ENCODE measurements around the gene PCDH8.

Gene PCDH8

GRCh38 chr13:52850396-52851136, 2.1 kb upstream of the PCDH8 start:
- no peaks in the 10 kb centered on the region for H3K36me3 ChIP-seq (ENCODE audit: control insufficient read depth, insufficient read depth, low read length)
- H3K27me3 ChIP-seq (replicated peaks; ENCODE audit: control insufficient read depth, insufficient read depth, low read length) = no peaks in the 10 kb centered on the region; the same call in 1 of the 2 replicates
- DNase-seq (ENCODE audit: extremely low read depth, insufficient read length) = peak; percentile 75
- peak overlapping the region; percentile 70 for H3K4me3 ChIP-seq (replicated peaks; ENCODE audit: low read depth, low read length)
- peak; percentile 40 for TF ChIP-seq CTCF (IDR thresholded peaks at IDR 0.05; ENCODE audit: insufficient read depth, low read length, poor library complexity, severe bottlenecking)

- Histone ChIP-seq H3K4me3 (replicated peaks; ENCODE audit: low read depth, low read length) (peak overlapping the region; percentile 70), H3K27me3 (replicated peaks; ENCODE audit: control insufficient read depth, insufficient read depth, low read length) (peaks cover 2% of the 10 kb centered on the region; the same call in 1 of the 2 replicates), H3K36me3 (ENCODE audit: control insufficient read depth, insufficient read depth, low read length) (no peaks in the 10 kb centered on the region)
- TF ChIP-seq CTCF (IDR thresholded peaks at IDR 0.05; ENCODE audit: insufficient read depth, low read length, poor library complexity, severe bottlenecking) = no peak
- DNase-seq (ENCODE audit: extremely low read depth, insufficient read length) = no peak
Observed at GRCh38 chr13:52850072-52850395, 1.6 kb upstream of the PCDH8 start.

- DNase-seq (ENCODE audit: extremely low read depth, insufficient read length) = no peak
- TF ChIP-seq CTCF (IDR thresholded peaks at IDR 0.05; ENCODE audit: insufficient read depth, low read length, poor library complexity, severe bottlenecking) = no peak
- Histone ChIP-seq H3K27me3 (replicated peaks; ENCODE audit: control insufficient read depth, insufficient read depth, low read length) (peaks cover 2% of the 10 kb centered on the region; the same call in 1 of the 2 replicates), H3K36me3 (ENCODE audit: control insufficient read depth, insufficient read depth, low read length) (no peaks in the 10 kb centered on the region), H3K4me3 (replicated peaks; ENCODE audit: low read depth, low read length) (no peak overlapping the region)
Observed at GRCh38 chr13:52849291-52850071, 1.0 kb upstream of the PCDH8 start.

GRCh38 chr13:52847682-52848432, 583 bp downstream of the PCDH8 start:
- TF ChIP-seq CTCF (IDR thresholded peaks at IDR 0.05; ENCODE audit: insufficient read depth, low read length, poor library complexity, severe bottlenecking) = no peak
- Histone ChIP-seq H3K27me3 (replicated peaks; ENCODE audit: control insufficient read depth, insufficient read depth, low read length) (peaks cover 2% of the 10 kb centered on the region; the same call in 1 of the 2 replicates), H3K4me3 (replicated peaks; ENCODE audit: low read depth, low read length) (no peak overlapping the region), H3K36me3 (ENCODE audit: control insufficient read depth, insufficient read depth, low read length) (no peaks in the 10 kb centered on the region)
- DNase-seq (ENCODE audit: extremely low read depth, insufficient read length) = no peak

GRCh38 chr13:52847322-52847681, 1.1 kb downstream of the PCDH8 start:
- Histone ChIP-seq H3K36me3 (ENCODE audit: control insufficient read depth, insufficient read depth, low read length) (no peaks in the 10 kb centered on the region), H3K27me3 (replicated peaks; ENCODE audit: control insufficient read depth, insufficient read depth, low read length) (peaks cover 2% of the 10 kb centered on the region; the same call in 1 of the 2 replicates), H3K4me3 (replicated peaks; ENCODE audit: low read depth, low read length) (no peak overlapping the region)
- TF ChIP-seq CTCF (IDR thresholded peaks at IDR 0.05; ENCODE audit: insufficient read depth, low read length, poor library complexity, severe bottlenecking) = no peak
- no peak for DNase-seq (ENCODE audit: extremely low read depth, insufficient read length)
